Measurements from ENCODE around the gene KRTAP4-1. TPM values are rescaled to one million over a fixed set of nuclear protein-coding genes. Genes with fewer than 3 reads are reported as not detected.

KRTAP4-1 gene
- total and polyA plus RNA-seq, 9 of the 15 experiments (the other 6 are each of a cell fraction or from before 2014, with no cell fraction given), result not detected

DNA sequence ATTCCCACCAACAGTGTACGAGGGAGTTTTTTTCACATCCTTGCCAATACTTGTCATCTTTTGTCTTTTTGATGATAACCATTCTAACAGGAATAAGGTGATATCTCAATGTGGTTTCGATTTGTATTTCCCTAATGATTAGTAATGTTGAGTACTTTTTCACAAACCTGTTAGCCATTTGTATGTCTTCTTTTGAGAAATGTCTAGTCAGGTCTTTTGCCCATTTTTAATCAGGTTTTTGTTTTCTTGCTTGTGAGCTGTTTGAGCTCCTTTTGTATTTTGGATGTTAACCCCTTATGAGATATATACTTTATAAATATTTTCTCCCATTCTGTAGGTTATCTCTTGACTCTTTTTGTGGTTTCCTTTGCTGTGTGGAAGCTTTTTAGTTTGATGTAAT is 33.2 kb downstream of the KRTAP4-1 start:
- CTCF ChIA-PET (ENCODE audit: low intra/inter-chr PET ratio), result no interaction called here

More for the DNA sequence above, 33.2 kb downstream of the KRTAP4-1 start:
- Histone ChIP-seq H3K4me2 (ENCODE audit: insufficient read depth, low read length) (no peak overlapping the region), H2AFZ (ENCODE audit: low read depth, low read length) (no peak overlapping the region), H3K27ac (ENCODE audit: extremely low read depth, low read depth, low read length) (no peak overlapping the region), H3K27me3 (ENCODE audit: control insufficient read depth in 2 of 2, insufficient read depth in 2 of 2, low read length in 2 of 2) (no peaks in the 10 kb centered on the region; a peak in 1 of 5 replicates), H4K20me1 (replicated peaks; ENCODE audit: control insufficient read depth, insufficient read depth, low read length) (no peaks in the 10 kb centered on the region), H3K79me2 (ENCODE audit: control insufficient read depth, insufficient read depth, low read length) (no peaks in the 10 kb centered on the region), H3K36me3 (ENCODE audit: control insufficient read depth, insufficient read depth, low read length) (no peaks in the 10 kb centered on the region), H3K9ac (ENCODE audit: insufficient read depth in 1 of 2, low read depth in 2 of 2, low read length in 2 of 2) (no peak overlapping the region), H3K9me3 (replicated peaks; ENCODE audit: control insufficient read depth, insufficient read depth, low read depth, low read length) (no peaks in the 10 kb centered on the region), H3K4me1 (replicated peaks in 1 of 2; ENCODE audit: control insufficient read depth in 2 of 2, insufficient read depth in 2 of 2, low read length in 2 of 2) (no peaks in the 10 kb centered on the region), H3K9me1 (ENCODE audit: control insufficient read depth, insufficient read depth, low read length) (no peaks in the 10 kb centered on the region), H3K4me3 (no peak overlapping the region)
- BruUV-seq (replicated peaks), result no TSS peak
- FAIRE-seq (no peak), ATAC-seq (no peak), DNase-seq (ENCODE audit: extremely low read depth in 1 of 4, low spot score in 3 of 4) (no peak)
- TF ChIP-seq STAT5B (CRISPR knock-in tag; IDR thresholded peaks at IDR 0.05) (no peak), ZNF57 (CRISPR knock-in tag; IDR thresholded peaks at IDR 0.05) (no peak), ZNF316 (IDR thresholded peaks at IDR 0.05) (peak; percentile 64), MIER1 (IDR thresholded peaks at IDR 0.05; ENCODE audit: low read depth) (no peak), SOX6 (IDR thresholded peaks at IDR 0.05) (no peak), HDAC3 (IDR thresholded peaks at IDR 0.05; ENCODE audit: borderline replicate concordance, partially characterized antibody) (no peak), CHD1 (IDR thresholded peaks at IDR 0.05; ENCODE audit: low read length) (no peak), SMARCC2 (IDR thresholded peaks at IDR 0.05; ENCODE audit: low read depth) (no peak), CREB1 (IDR thresholded peaks at IDR 0.05) (no peak), CREB1 (CRISPR knock-in tag; IDR thresholded peaks at IDR 0.05) (no peak), C11orf30 (IDR thresholded peaks at IDR 0.05; ENCODE audit: low read depth) (peak; percentile 53; the same call in 1 of the 2 replicates)
- TF ChIP-seq, protein P1, sequence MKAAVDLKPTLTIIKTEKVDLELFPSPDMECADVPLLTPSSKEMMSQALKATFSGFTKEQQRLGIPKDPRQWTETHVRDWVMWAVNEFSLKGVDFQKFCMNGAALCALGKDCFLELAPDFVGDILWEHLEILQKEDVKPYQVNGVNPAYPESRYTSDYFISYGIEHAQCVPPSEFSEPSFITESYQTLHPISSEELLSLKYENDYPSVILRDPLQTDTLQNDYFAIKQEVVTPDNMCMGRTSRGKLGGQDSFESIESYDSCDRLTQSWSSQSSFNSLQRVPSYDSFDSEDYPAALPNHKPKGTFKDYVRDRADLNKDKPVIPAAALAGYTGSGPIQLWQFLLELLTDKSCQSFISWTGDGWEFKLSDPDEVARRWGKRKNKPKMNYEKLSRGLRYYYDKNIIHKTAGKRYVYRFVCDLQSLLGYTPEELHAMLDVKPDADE (conservative IDR thresholded peaks at IDR 0.05; ENCODE audit: control insufficient read depth, low read depth, low read length), result no peak
- in situ Hi-C loops (cut with MboI), result no loop called here
- 0% methylated on average over 2 of the region's 2 CpGs for WGBS (ENCODE audit: insufficient coverage, low coverage, missing lambda C conversion rate)
- intact Hi-C loops (cut with micrococcal nuclease), result no loop called here
- POLR2A ChIA-PET, result no interaction called here

Data from K562 (cell line).